GM13976 (cell line): ENCODE results near the gene BCL7C.

Source experiments
- DNase-seq: peaks from one replicate; pipeline ENCODE4 v3.0.0; 2012; ENCODE audit warnings: low spot score
- CTCF ChIP-seq: IDR thresholded peaks from 2 replicates; pipeline ENCODE4 v1.5.1; 2012; ENCODE audit warnings: borderline replicate concordance, mild to moderate bottlenecking; ENCODE audit not compliant: insufficient read depth; ENCODE audit errors: extremely low read depth, missing control alignments, control extremely low read depth
- in situ Hi-C: fragments of 300-500 bp; cut with MboI; formaldehyde crosslinking; loops from one replicate; pipeline ENCODE4 v1.12.0; 2022; ENCODE audit warnings: low sequenced_read_pairs, mixed read lengths, inconsistent platforms; ENCODE audit not compliant: unreplicated experiment

The BCL7C gene

GRCh38 chr16:30910427-30911029 is 16.7 kb upstream of the BCL7C start:
- TF ChIP-seq CTCF = no peak
- no peak for DNase-seq
- in situ Hi-C loops = no loop called here

- DNase-seq = no peak
- TF ChIP-seq CTCF = no peak
- in situ Hi-C loops = no loop called here
Observed at GRCh38 chr16:30907064-30907463, 13.2 kb upstream of the BCL7C start.

- TF ChIP-seq CTCF = no peak
- DNase-seq = peak; percentile 39
- in situ Hi-C loops = no loop called here
Observed at GRCh38 chr16:30904114-30904780, 10.4 kb upstream of the BCL7C start.

- in situ Hi-C loops = no loop called here
- no peak for TF ChIP-seq CTCF
Observed at GRCh38 chr16:30903596-30903995, 9.7 kb upstream of the BCL7C start.

GRCh38 chr16:30903002-30903401 is 9.1 kb upstream of the BCL7C start:
- DNase-seq = peak; percentile 32
- in situ Hi-C loops = no loop called here
- no peak for TF ChIP-seq CTCF

More at GRCh38 chr16:30903596-30903995, 9.7 kb upstream of the BCL7C start:
- peak; percentile 39 for DNase-seq

- in situ Hi-C loops = no loop called here
Observed at GRCh38 chr16:30902029-30902972, 8.4 kb upstream of the BCL7C start.

More at GRCh38 chr16:30902029-30902972, 8.4 kb upstream of the BCL7C start:
- DNase-seq = peak; percentile 89
- peak; percentile 72 for TF ChIP-seq CTCF
